NCI-H1105 (cell line): Measurements from ENCODE around the gene CELF3.

Source experiments
- DNase-seq: peaks from one replicate; lab custom pipeline; 2025; lab: John Stamatoyannopoulos, UW

The CELF3 gene

GRCh38 chr1:151720974-151721787 lies 4.6 kb upstream of the CELF3 start, which contains the start of gene RIIAD1:
RIIAD1 (plus strand) TSS chr1:151721522; CDS start chr1:151721537, 15 bp downstream.
- DNase-seq: peak; percentile 25

- no peak for DNase-seq
Observed at GRCh38 chr1:151720554-151720953, 4.0 kb upstream of the CELF3 start.

GRCh38 chr1:151720125-151720524 lies 3.5 kb upstream of the CELF3 start:
- no peak for DNase-seq

DNA sequence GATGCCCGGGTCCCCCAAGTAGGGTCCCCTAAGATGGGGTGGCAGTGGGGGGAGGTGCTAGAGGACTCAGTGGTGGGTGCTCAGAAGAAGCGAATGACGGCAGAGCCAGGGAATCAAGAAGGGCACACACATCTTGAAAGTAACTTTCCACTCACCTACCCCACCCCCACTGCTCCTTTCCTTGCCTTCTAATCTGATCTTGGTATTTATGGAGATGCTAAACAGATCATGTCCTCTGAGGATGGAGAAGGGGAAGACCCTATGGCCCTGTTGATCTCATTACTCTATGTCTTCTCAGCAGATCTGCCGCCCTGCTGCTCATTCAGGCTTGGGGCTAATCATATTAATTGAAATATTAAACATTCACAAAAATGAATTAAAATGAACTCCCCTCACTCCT lies 2.1 kb upstream of the CELF3 start:
- DNase-seq: no peak

DNA sequence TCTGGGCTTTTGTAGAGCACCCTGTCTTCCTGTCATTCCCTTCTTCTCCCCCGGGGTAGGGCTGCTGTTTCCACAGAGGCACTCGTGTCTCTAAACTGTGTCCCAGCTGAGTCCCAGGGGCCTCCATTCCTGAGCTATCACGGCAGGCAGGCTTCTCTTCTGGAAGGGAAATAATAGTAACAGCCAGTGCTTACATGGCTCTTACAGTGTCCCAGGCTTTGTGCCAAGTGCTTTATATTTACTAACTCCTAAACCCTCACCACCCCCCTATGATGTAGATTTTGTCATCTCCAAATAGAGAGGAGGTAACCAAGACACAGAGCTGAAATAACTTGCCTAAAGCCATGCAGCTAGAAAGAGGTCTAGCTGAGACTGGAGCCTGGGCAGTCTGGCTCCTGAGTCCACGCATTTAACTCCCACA lies 1.4 kb upstream of the CELF3 start:
- DNase-seq: no peak

GRCh38 chr1:151716405-151716762 lies 219 bp downstream of the CELF3 start:
- DNase-seq: no peak

- DNase-seq: peak; percentile 79
Observed at GRCh38 chr1:151715726-151716404, 738 bp downstream of the CELF3 start.

DNA sequence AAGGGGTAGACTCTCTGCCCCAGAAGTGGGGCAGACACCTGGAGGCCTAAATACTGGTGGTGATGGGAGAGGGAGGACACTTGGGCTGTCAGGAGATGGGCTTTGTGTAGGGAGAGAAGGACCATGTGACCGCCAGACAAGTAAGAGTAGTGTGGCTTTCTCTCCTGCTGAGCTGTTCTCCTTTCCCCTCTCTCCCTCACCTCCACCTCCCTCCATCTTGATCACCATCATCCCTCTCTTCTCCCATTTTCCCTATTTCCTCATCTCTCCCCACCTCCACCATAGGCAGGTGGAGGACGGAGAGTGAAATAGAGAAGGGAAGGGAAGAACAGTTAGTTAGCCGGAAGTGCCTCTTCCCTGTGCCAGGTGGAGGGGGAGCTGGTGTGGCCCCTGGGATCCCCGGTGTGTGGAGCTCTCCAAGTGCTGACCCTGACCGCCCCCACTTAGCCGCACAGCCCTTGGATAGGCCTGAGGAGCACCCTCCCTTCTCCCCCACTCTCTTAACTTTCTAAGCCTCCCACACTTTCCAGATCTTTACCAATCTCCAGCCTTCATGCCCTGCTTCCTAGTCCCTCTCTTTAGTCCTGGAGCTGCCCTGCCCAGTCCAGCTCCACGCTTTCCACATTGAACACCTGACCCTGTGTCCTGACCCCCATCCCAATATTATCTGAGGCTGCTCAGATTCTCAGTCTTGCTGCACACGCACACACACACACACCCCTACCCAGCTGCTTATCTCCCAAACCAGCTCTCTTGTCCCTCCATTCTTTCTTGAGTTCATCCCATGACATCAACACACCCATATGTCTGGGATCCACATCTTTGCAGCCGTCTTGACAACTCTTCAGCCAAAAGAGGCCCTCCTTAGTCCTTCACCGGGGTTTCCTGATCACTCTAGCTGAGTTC lies 1.5 kb downstream of the CELF3 start:
- no peak for DNase-seq

GRCh38 chr1:151713874-151714273 lies 2.7 kb downstream of the CELF3 start:
- DNase-seq: peak; percentile 33

GRCh38 chr1:151713044-151713443 lies 3.6 kb downstream of the CELF3 start:
- no peak for DNase-seq

DNA sequence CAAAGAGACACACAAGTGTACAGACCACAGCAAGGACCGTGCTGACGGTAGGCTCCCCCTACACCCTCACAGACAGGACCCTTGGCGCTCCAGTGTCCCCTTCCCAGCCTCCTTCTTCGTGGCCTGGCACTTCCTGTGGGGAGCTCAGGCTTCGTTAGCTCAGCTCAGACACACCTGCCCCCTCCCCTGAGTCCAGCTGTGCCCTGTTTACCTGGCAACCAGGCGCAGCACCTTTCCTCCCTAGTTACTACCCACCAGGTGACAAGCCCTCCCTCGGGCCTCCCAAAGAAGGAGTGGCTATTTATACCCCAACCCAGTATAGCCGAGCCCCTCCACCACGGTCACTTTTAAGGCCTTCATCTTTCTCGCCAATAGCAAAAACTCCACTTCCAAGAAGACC lies 4.7 kb downstream of the CELF3 start:
- no peak for DNase-seq

DNA sequence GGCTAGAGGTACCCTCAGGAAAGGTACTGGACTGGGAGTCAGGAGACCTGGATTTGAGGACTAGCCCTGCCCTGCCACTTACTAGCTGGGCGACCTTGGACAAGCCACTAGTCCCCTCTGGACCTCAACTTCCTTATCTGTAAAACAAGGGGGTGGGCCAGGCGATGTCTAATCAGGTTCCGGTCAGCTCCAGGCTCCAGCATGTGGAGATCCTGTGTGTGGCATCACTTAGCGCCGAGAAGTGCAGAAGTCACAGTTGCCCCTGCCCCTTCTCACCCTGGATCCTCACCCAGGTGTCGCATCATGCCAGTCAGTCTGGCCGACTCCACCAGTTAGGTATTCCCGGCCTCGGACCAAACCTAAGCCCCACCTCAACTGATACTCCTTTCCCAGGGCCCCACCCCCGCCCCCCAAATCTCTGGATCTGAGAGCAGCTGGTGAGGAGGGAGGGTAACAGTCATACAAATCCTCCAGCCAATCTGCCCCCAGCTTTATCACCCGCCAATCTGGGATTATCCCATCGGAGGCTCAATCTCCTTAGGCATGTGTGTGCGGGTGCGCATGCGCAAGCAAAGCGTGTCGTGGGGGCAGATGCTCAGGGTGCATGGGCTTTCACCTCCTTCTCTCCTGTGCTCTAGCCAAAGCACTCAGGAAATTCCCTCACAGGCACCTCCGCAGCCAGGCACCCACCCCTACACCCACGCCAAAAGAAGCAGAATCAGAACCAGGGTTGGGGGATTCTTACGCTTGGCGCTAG lies 5.4 kb downstream of the CELF3 start:
- DNase-seq: no peak

DNA sequence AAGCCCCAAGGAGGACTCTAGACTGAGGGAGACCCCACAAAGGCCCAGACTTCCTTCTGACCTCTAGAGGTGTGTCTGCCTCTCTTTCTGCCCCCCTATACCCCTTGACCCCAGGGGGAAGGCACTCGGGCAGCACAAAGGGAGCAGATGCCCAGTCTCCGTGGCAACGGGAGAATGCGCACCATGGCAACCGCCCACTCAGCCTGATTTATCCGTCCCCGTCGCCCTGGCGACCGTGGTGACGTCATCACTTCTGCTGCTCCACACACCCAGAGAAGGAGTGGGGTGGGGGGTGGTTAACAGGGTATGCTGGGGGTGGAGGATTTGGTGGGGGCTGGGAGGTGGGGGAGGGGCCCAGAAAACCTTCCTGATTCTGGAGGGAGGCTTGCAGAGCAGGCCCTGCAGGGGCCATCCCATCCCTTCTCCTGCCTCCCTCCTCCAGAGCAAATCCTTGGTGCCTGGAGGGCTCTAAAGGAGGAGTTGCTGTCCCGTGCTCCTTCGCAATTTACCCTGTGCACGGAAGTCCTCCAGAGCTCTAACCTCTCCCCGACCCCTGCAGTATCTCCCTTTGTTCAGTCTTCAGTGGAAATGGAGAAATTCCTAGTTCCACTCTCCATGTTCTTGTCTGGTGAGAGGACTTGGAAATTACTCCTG lies 6.3 kb downstream of the CELF3 start:
- peak; percentile 13 for DNase-seq

- no peak for DNase-seq
Observed at GRCh38 chr1:151708891-151709290, 7.7 kb downstream of the CELF3 start.

- no peak for DNase-seq
Observed at GRCh38 chr1:151707541-151708065, 9.0 kb downstream of the CELF3 start.

DNA sequence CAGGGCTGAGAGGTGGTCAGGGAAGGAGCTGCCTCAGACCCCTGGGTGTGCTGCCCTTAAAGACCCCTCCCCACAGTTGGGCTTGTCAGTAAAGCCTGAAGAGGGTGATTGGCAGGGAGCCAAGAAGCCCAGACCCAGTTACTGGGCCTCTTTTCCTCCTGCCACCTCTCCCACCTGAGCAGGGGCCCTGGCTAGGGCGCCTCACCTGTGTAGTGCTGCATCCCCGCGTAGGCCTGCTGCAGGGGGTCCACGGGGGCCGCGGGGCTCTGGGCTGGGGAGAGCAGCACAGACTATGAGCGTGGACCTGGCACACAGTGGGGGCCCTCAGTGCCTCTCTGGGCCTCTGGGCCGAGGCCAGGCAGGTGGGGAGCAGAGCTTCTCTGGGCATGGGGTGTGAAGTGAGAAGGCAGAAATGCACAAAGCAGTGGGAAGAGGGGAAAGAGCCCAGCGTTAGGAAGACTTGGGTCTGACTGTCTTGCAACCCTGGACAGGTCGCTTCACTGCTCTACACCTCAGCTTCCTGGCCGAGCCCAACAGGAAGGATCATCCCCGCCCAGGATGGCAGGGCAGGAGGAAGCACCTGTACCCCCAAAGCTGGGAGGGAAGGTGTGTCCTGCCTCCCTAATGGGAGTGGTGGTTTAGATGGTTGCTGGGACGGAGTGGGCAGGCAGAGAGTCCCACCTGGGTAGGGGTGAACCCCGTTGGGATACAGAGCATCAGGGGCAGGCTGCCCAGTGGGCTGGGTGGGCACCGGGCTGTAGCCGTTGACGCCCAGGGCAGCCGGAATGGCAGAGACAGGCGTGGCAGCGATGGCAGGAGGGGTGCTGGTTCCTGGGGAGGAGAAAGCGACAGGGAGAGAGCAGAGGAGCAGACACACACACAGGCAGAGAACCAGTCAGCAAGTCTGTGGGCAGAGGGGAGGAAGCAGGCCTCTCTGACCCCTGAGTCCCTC lies 9.9 kb downstream of the CELF3 start:
- DNase-seq: no peak

DNA sequence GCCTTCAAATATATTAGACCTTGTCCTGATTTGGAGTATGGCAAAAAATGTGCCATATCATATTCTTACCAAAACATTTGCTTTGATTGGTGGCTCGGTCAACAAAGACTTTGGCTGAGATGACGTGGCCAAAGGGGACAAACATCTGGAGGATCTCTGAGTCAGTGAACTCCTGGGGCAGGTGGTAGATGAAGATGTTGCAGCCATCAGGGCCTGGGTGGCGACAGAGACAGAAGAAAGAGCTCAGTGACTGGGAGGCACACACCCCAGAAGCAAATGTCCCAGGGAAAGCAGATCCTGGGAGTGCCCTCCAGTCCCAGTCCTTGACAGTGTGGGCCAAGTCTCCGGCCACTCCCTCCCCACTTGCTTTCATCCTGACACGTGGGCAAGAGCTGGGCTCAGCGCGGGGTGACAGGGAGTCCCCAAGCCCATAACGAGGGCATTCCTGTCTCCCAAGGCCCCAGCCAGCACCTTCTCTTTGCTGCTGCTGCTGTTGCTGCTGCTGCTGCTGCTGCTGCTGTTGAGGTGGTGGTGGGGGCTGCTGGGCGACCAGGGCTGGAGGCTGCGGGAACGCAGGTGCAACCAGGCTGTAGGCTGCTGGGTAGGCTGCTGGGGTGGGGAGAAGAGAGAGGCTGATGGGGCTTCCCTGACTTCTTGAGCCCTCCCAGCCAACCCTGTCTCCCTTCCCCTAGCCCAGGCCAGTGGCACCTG lies 10.7 kb downstream of the CELF3 start:
- DNase-seq: no peak

GRCh38 chr1:151705146-151705545 lies 11.5 kb downstream of the CELF3 start:
- DNase-seq: no peak

DNA sequence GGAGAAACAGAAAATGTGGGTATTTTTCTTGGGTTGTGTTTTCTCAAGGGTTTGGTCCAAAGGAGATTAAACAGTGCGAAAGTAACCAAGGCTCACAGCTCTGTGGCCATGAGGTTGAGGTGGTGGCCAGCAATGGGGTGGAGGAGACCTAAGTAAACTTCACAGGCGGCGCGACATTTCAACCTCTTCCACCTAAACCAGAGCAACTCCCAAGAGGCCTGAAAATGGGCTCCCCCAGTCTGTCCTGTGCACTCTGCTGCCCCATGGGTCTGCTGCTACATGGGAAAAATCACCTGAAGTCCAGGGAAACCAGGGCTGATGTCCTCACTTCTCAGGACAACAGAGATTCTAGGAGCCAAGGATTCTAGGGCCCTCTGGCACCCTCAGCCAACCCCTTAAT lies 12.4 kb downstream of the CELF3 start:
- DNase-seq: no peak
